HCT116 (cell line): Measurements from ENCODE around the gene PTPN13. TPM values are rescaled to one million over a fixed set of nuclear protein-coding genes. Genes with fewer than 3 reads are reported as not detected.

Experiments
- ATAC-seq: fragments of 200-7000 bp; cut with Tn5 transposase; 2 replicates; pipeline ENCODE4 v1.9.1; 2020; ENCODE audit warnings: mild to moderate bottlenecking, moderate library complexity
- BruUV-seq: library from RNA; stranded (reverse); fragments of 400-500 nt; replicated peaks from 2 replicates; lab custom pipeline; 2021; lab: Mats Ljungman, UMichigan
- CTCF ChIA-PET: fragments of 300-600 bp; sonication (Branson Sonifier 250); formaldehyde crosslinking; loops from one replicate; lab custom pipeline; 2021; ENCODE audit warnings: antibody characterized with exemption; lab: Charles Lee
- POLR2A ChIA-PET: fragments of 300-600, 350-600 bp; sonication (Branson Sonifier 250); formaldehyde crosslinking; loops from one replicate; lab custom pipeline; 2021; ENCODE audit warnings: antibody characterized with exemption; lab: Charles Lee
- RAD21 ChIA-PET, 2 experiments: fragments of 300-600 bp; sonication (Branson Sonifier 250); formaldehyde crosslinking; loops; one replicate each; lab custom pipeline; 2023; ENCODE audit warnings: low total read pairs in 2 of 2; ENCODE audit not compliant: uncharacterized antibody in 2 of 2, unreplicated experiment in 2 of 2, low non-redundant PET in 1 of 2; lab: Charles Lee
- DNase-seq: peaks from one replicate; pipeline ENCODE4 v3.0.0-alpha.2; 2010; ENCODE audit warnings: low read depth, low spot score
- H2AFZ ChIP-seq: fragments of 200-600 bp; shearing (Covaris generic), sonication (generic); 2 replicates; pipeline ENCODE4 v1.6.1; 2017; ENCODE audit warnings: low read depth, mixed run types, mixed read lengths, antibody characterized with exemption, low read length; ENCODE audit not compliant: poor library complexity, severe bottlenecking
- H3K27ac ChIP-seq: 2 replicates; pipeline ENCODE4 v1.5.1; 2012; ENCODE audit warnings: low read depth, low read length
- H3K27me3 ChIP-seq: fragments of 200-600 bp; sonication (generic); 2 replicates; pipeline ENCODE4 v1.6.1; 2016; ENCODE audit warnings: mixed run types, low read length, mixed read lengths; ENCODE audit not compliant: insufficient read depth
- H3K36me3 ChIP-seq, 2 experiments: fragments of 200-500 bp in 1 of 2; fragments of 200-600 bp in 1 of 2; sonication (Bioruptor generic) in 1 of 2; sonication (generic) in 1 of 2; 2 replicates each; pipeline versions ENCODE4 v1.5.1 to v1.6.1; 2014 to 2016; ENCODE audit warnings: low read length in 2 of 2, inconsistent platforms in 1 of 2, mixed read lengths in 1 of 2, mixed run types in 1 of 2; ENCODE audit not compliant: insufficient read depth in 2 of 2, control insufficient read depth in 1 of 2
- H3K4me1 ChIP-seq, 2 experiments: fragments of 200-600 bp in 1 of 2; sonication (generic) in 1 of 2; 2 replicates each; pipeline versions ENCODE4 v1.5.1 to v1.6.1; 2012 to 2017; ENCODE audit warnings: low read length in 2 of 2, inconsistent platforms in 1 of 2, mild to moderate bottlenecking in 1 of 2, mixed read lengths in 1 of 2, mixed run types in 1 of 2, moderate library complexity in 1 of 2; ENCODE audit not compliant: insufficient read depth in 2 of 2, control insufficient read depth in 1 of 2
- H3K4me2 ChIP-seq: fragments of 200-600 bp; sonication (generic); 2 replicates; pipeline ENCODE4 v1.6.1; 2017; ENCODE audit warnings: mixed run types, low read length, mixed read lengths
- H3K4me3 ChIP-seq, 2 experiments: fragments of 200-600 bp in 1 of 2; sonication (generic) in 1 of 2; replicated peaks in 1 of 2; 2 replicates each; pipeline ENCODE4 v1.5.1; 2011 to 2016; ENCODE audit warnings: low read length in 2 of 2, control low read depth in 1 of 2, low read depth in 1 of 2, mild to moderate bottlenecking in 1 of 2, mixed read lengths in 1 of 2, mixed run types in 1 of 2
- H3K79me2 ChIP-seq: fragments of 200-600 bp; sonication (generic); 2 replicates; pipeline ENCODE4 v1.6.1; 2017; ENCODE audit warnings: mild to moderate bottlenecking, mixed run types, low read length, moderate library complexity, mixed read lengths; ENCODE audit not compliant: insufficient read depth
- H3K9ac ChIP-seq: fragments of 200-600 bp; sonication (generic); 2 replicates; pipeline ENCODE4 v1.6.1; 2016; ENCODE audit warnings: low read length, mixed read lengths
- H3K9me2 ChIP-seq: fragments of 200-600 bp; sonication (generic), shearing (Covaris generic); 2 replicates; pipeline ENCODE4 v1.6.1; 2017; ENCODE audit warnings: mixed run types, mild to moderate bottlenecking, moderate library complexity; ENCODE audit not compliant: insufficient read depth
- H3K9me3 ChIP-seq, 2 experiments: fragments of 200-500 bp in 1 of 2; fragments of 200-600 bp in 1 of 2; sonication (Bioruptor generic) in 1 of 2; sonication (generic) in 1 of 2; 2 replicates each; pipeline ENCODE4 v1.6.1; 2014 to 2017; ENCODE audit warnings: low read length in 2 of 2, mixed read lengths in 2 of 2, inconsistent platforms in 1 of 2, low read depth in 1 of 2, mild to moderate bottlenecking in 1 of 2, mixed run types in 1 of 2, moderate library complexity in 1 of 2; ENCODE audit not compliant: control insufficient read depth in 1 of 2, insufficient read depth in 1 of 2
- H4K20me1 ChIP-seq: fragments of 200-600 bp; sonication (generic), shearing (Covaris generic); 2 replicates; pipeline ENCODE4 v1.6.1; 2017; ENCODE audit warnings: mixed run types, mild to moderate bottlenecking, moderate library complexity; ENCODE audit not compliant: insufficient read depth
- ATF3 ChIP-seq: IDR thresholded peaks from 2 replicates; pipeline ENCODE4 v1.6.1; 2012
- CBX3 ChIP-seq: IDR thresholded peaks from 2 replicates; pipeline ENCODE4 v1.6.1; 2012; ENCODE audit warnings: low read depth
- CEBPB ChIP-seq: IDR thresholded peaks from 2 replicates; pipeline ENCODE4 v1.6.1; 2012; ENCODE audit warnings: low read depth
- ELF1 ChIP-seq: IDR thresholded peaks from 2 replicates; pipeline ENCODE4 v1.6.1; 2012; ENCODE audit warnings: low read depth, borderline replicate concordance
- EZH2 ChIP-seq: fragments of 200-600 bp; sonication (generic); IDR thresholded peaks from 2 replicates; pipeline ENCODE4 v1.6.1; 2017; ENCODE audit warnings: antibody characterized with exemption, mixed run types
- EZH2phosphoT487 ChIP-seq: fragments of 200-600 bp; IDR thresholded peaks from 2 replicates; pipeline ENCODE4 v1.6.1; 2018; ENCODE audit warnings: antibody characterized with exemption, borderline replicate concordance
- FOSL1 ChIP-seq: IDR thresholded peaks from 2 replicates; pipeline ENCODE4 v1.6.1; 2012; ENCODE audit warnings: low read depth
- MAX ChIP-seq: IDR thresholded peaks from 2 replicates; pipeline ENCODE4 v1.6.1; 2012
- POLR2A ChIP-seq: IDR thresholded peaks from 2 replicates; pipeline ENCODE4 v1.7.0; 2011; ENCODE audit warnings: borderline replicate concordance; ENCODE audit not compliant: insufficient read depth, insufficient read length; ENCODE audit errors: extremely low read depth
- REST ChIP-seq: IDR thresholded peaks from 2 replicates; pipeline ENCODE4 v1.6.1; 2012; ENCODE audit warnings: low read depth
- SIN3A ChIP-seq: IDR thresholded peaks from 2 replicates; pipeline ENCODE4 v1.6.1; 2012; ENCODE audit warnings: low read depth
- SP1 ChIP-seq: IDR thresholded peaks from 2 replicates; pipeline ENCODE4 v1.6.1; 2012; ENCODE audit warnings: low read depth
- SRF ChIP-seq: IDR thresholded peaks from 2 replicates; pipeline ENCODE4 v1.6.1; 2012; ENCODE audit warnings: low read depth
- TCF7L2 ChIP-seq: IDR thresholded peaks from 2 replicates; pipeline ENCODE4 v1.7.0; 2011; ENCODE audit warnings: borderline replicate concordance, inconsistent platforms; ENCODE audit not compliant: insufficient read depth, insufficient read length; ENCODE audit errors: extremely low read depth
- YY1 ChIP-seq: IDR thresholded peaks from 2 replicates; pipeline ENCODE4 v1.6.1; 2011; ENCODE audit warnings: low read length, low read depth, moderate library complexity, mild to moderate bottlenecking; ENCODE audit not compliant: insufficient replicate concordance; ENCODE audit errors: extremely low read depth
- ZBTB33 ChIP-seq: IDR thresholded peaks from 2 replicates; pipeline ENCODE4 v1.6.1; 2011; ENCODE audit warnings: mild to moderate bottlenecking, low read length, moderate library complexity; ENCODE audit not compliant: insufficient replicate concordance; ENCODE audit errors: extremely low read depth
- ZNF274 ChIP-seq: fragments of 200-500 bp; sonication (Bioruptor generic); IDR thresholded peaks from 2 replicates; pipeline ENCODE4 v1.6.1; 2014; ENCODE audit warnings: mild to moderate bottlenecking, low read depth, low read length, inconsistent platforms
- intact Hi-C: fragments of 100-400 bp; cut with micrococcal nuclease; formaldehyde crosslinking; loops from 2 replicates; pipeline ENCODE4 v1.10.0; 2022
- total RNA-seq: library from RNA; stranded (reverse); gene quantifications from one replicate; pipeline ENCODE4 v1.2.1, GENCODE V29; 2021; ENCODE audit not compliant: unreplicated experiment
- TF ChIP-seq, protein P1 (sequence below), 3 experiments: fragments of 200-600 bp in 1 of 3; sonication (generic) in 1 of 3; IDR thresholded peaks in 2 of 3; conservative IDR thresholded peaks in 1 of 3; 2 replicates each; pipeline ENCODE4 v1.5.1; 2012 to 2017; ENCODE audit warnings: low read depth in 2 of 3, low read length in 2 of 3, antibody characterized with exemption in 1 of 3, borderline replicate concordance in 1 of 3, control low read depth in 1 of 3, mild to moderate bottlenecking in 1 of 3, mixed read lengths in 1 of 3, mixed run types in 1 of 3, moderate library complexity in 1 of 3; ENCODE audit not compliant: insufficient read depth in 1 of 3

Gene PTPN13
- total RNA-seq, 1 experiment from 2014 or later = 14.6 TPM

DNA sequence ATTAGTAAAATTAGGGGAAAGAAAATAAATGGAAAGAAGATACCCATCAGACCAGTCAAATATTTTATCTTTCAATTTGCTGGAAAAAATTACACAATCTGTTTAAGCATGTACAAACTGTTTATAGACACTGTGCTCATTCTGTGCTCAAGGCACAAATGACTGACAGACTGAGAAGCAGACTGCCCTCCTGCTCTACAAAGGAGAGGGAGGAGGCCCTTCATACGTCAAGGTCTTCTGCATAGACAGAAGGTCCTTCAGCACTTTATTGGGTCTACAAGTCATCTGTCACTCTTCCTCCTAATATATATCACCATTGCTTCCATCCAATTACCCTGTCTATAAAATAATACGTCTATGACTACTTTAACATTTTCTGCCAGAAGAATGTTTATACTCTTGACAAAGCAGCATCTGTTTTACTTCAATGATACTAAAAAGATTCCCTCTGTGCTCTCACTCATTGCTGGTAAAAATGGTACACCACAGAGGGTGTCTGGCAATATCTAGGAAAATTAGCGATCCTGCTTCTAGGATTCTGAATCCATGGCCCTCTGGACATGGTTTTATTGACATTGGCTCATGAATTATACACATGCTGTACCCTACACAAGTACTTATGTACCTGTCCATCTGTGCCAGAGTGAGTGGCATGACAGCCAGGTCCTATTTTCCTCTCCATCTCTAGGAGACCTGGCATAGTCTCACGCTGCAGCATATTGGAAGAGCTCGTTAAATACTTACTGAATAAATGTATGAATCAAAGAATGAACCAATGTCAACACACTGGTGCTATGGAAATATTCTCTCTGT lies 243.8 kb downstream of the PTPN13 start:
- no peaks in the 10 kb centered on the region for H3K36me3 ChIP-seq
- H3K4me2 ChIP-seq = no peak overlapping the region
- ChIA-PET RAD21 (no interaction called here), CTCF (interaction anchor here (0.7 kb wide), 1 partner anchor 12 kb away, joined by 3 read pairs; no protein-coding TSS in a partner anchor), POLR2A (no interaction called here)
- BruUV-seq = no TSS peak
- DNase-seq = no peak
- intact Hi-C loops = no loop called here
- H3K4me1 ChIP-seq = peaks cover 0 to 5% of the 10 kb centered on the region in 2 experiments; a peak in 1 of 4 replicates
- TF ChIP-seq ZBTB33 (no peak), EZH2phosphoT487 (no peak), SRF (no peak), CEBPB (no peak), FOSL1 (no peak), ATF3 (no peak), CBX3 (no peak), REST (no peak), POLR2A (no peak), ELF1 (no peak), EZH2 (no peak), SIN3A (no peak), TCF7L2 (no peak), SP1 (no peak), MAX (no peak), YY1 (no peak), ZNF274 (no peak)
- TF ChIP-seq, protein P1, sequence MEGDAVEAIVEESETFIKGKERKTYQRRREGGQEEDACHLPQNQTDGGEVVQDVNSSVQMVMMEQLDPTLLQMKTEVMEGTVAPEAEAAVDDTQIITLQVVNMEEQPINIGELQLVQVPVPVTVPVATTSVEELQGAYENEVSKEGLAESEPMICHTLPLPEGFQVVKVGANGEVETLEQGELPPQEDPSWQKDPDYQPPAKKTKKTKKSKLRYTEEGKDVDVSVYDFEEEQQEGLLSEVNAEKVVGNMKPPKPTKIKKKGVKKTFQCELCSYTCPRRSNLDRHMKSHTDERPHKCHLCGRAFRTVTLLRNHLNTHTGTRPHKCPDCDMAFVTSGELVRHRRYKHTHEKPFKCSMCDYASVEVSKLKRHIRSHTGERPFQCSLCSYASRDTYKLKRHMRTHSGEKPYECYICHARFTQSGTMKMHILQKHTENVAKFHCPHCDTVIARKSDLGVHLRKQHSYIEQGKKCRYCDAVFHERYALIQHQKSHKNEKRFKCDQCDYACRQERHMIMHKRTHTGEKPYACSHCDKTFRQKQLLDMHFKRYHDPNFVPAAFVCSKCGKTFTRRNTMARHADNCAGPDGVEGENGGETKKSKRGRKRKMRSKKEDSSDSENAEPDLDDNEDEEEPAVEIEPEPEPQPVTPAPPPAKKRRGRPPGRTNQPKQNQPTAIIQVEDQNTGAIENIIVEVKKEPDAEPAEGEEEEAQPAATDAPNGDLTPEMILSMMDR (IDR thresholded peaks at IDR 0.05 in 2 of 3, conservative IDR thresholded peaks at IDR 0.05 in 1 of 3; ENCODE audit: borderline replicate concordance in 1 of 3, insufficient read depth in 1 of 3, low read depth in 2 of 3, low read length in 2 of 3) = no peak
- no peak overlapping the region for H3K27ac ChIP-seq
- H3K9me2 ChIP-seq = no peaks in the 10 kb centered on the region
- ATAC-seq = no peak
- H3K4me3 ChIP-seq = no peak overlapping the region
- H3K9me3 ChIP-seq = no peaks in the 10 kb centered on the region
- no peaks in the 10 kb centered on the region for H3K79me2 ChIP-seq
- H3K27me3 ChIP-seq = no peaks in the 10 kb centered on the region
- H3K9ac ChIP-seq = no peak overlapping the region
- no peak overlapping the region for H2AFZ ChIP-seq
- no peaks in the 10 kb centered on the region for H4K20me1 ChIP-seq
